NCI-H446 treated with DMSO at 0.1 percent for 48 hours (cell line): Measurements from ENCODE around the gene STMN1.

ENCODE experiments used
- DNase-seq: peaks from one replicate; lab custom pipeline; 2025; lab: John Stamatoyannopoulos, UW

The STMN1 gene

GRCh38 chr1:25895365-25895990, 10.7 kb downstream of the STMN1 start:
- peak; percentile 72 for DNase-seq

GRCh38 chr1:25893116-25893515, 13.1 kb downstream of the STMN1 start:
- DNase-seq = no peak

- DNase-seq = no peak
These were observed 14.6 kb downstream of the STMN1 start for GRCh38 chr1:25891606-25892005.

GRCh38 chr1:25890239-25891034, 15.8 kb downstream of the STMN1 start:
- no peak for DNase-seq

- DNase-seq = no peak
These were observed 16.7 kb downstream of the STMN1 start for GRCh38 chr1:25889470-25889869.

GRCh38 chr1:25888426-25888987, 17.7 kb downstream of the STMN1 start:
- DNase-seq = no peak

- no peak for DNase-seq
These were observed 20.6 kb downstream of the STMN1 start for GRCh38 chr1:25885602-25886001.

GRCh38 chr1:25881266-25881665, 25.0 kb downstream of the STMN1 start:
- no peak for DNase-seq

GRCh38 chr1:25880518-25880917, 25.7 kb downstream of the STMN1 start:
- no peak for DNase-seq

GRCh38 chr1:25879675-25880074, 26.5 kb downstream of the STMN1 start:
- DNase-seq = no peak

GRCh38 chr1:25878690-25879089, 27.5 kb downstream of the STMN1 start:
- DNase-seq = no peak

- DNase-seq = no peak
These were observed 29.1 kb downstream of the STMN1 start for GRCh38 chr1:25877155-25877554.

GRCh38 chr1:25876693-25877077, 29.5 kb downstream of the STMN1 start:
- DNase-seq = no peak

GRCh38 chr1:25875856-25876692, 30.1 kb downstream of the STMN1 start:
- no peak for DNase-seq

GRCh38 chr1:25875154-25875855, 30.9 kb downstream of the STMN1 start, which contains the start of gene PAQR7:
Gene PAQR7 (minus strand): TSS chr1:25875708. CDS start chr1:25863839, 11,869 bp downstream.
- DNase-seq = no peak

- DNase-seq = no peak
These were observed 31.5 kb downstream of the STMN1 start for GRCh38 chr1:25874635-25875153.

GRCh38 chr1:25874209-25874608, 32.0 kb downstream of the STMN1 start:
- DNase-seq = no peak

- no peak for DNase-seq
These were observed 33.1 kb downstream of the STMN1 start for GRCh38 chr1:25873120-25873519.

GRCh38 chr1:25872713-25873112, 33.5 kb downstream of the STMN1 start:
- DNase-seq = no peak

- DNase-seq = no peak
These were observed 34.3 kb downstream of the STMN1 start for GRCh38 chr1:25871704-25872494.
